ENCODE results near the gene KRT14. TPM values are rescaled to one million over a fixed set of nuclear protein-coding genes. Genes with fewer than 3 reads are reported as not detected.
"Not testable (repeated sequence)": the region's sequence is repeated elsewhere in the genome, so short reads cannot be mapped to it uniquely, and the experiment has no call there.

Gene KRT14
- total and polyA plus RNA-seq, 2 donors (not counting 3 experiments of a cell fraction or from before 2014, with no cell fraction given), result 0.12 to 0.66 TPM

- CTCF ChIA-PET, result interaction anchor here (1.6 kb wide), 1 partner anchor 41 kb away, joined by 3 read pairs; no protein-coding TSS in a partner anchor
- POLR2A ChIA-PET; H3K27ac ChIP-seq (ENCODE audit: insufficient read depth, low read depth, low read length); intact Hi-C loops (cut with micrococcal nuclease); H3K4me3 ChIP-seq (replicated peaks in 1 of 3; ENCODE audit: insufficient read depth in 1 of 3, low read depth in 1 of 3, low read length in 3 of 3); BruUV-seq (replicated peaks); FAIRE-seq; H3K27me3 ChIP-seq (ENCODE audit: control insufficient read depth in 2 of 2, insufficient read depth in 2 of 2, low read length in 2 of 2); H3K4me1 ChIP-seq (ENCODE audit: control insufficient read depth, extremely low read depth, insufficient read depth, low read length); H3K9me3 ChIP-seq (replicated peaks; ENCODE audit: control insufficient read depth, insufficient read depth, low read length); H3K79me2 ChIP-seq (ENCODE audit: control insufficient read depth, insufficient read depth, low read length); H3K9ac ChIP-seq (replicated peaks; ENCODE audit: extremely low read depth, insufficient read depth, low read length); H4K20me1 ChIP-seq (replicated peaks; ENCODE audit: control insufficient read depth, extremely low read depth, insufficient read depth, low read length); H3K9me1 ChIP-seq (replicated peaks; ENCODE audit: control insufficient read depth, extremely low read depth, insufficient read depth, low read length); DNase-seq (ENCODE audit: low read depth, low spot score); H3K36me3 ChIP-seq (ENCODE audit: control insufficient read depth in 2 of 2, extremely low read depth in 1 of 2, insufficient read depth in 2 of 2, low read length in 2 of 2); H2AFZ ChIP-seq (ENCODE audit: low read depth, low read length); H3K4me2 ChIP-seq (ENCODE audit: insufficient read depth, low read length); dilution Hi-C loops (cut with MboI; ENCODE audit: extremely low pct_ligation_motif_present, low sequenced_read_pairs): not testable (repeated sequence)
Measured at GRCh38 chr17:41621435-41621817, 34.7 kb upstream of the KRT14 start.

- BruUV-seq (replicated peaks), result no TSS peak
- intact Hi-C loops (cut with micrococcal nuclease), result no loop called here
- POLR2A ChIA-PET, result no interaction called here
- Histone ChIP-seq H3K27ac (ENCODE audit: insufficient read depth, low read depth, low read length) (no peak overlapping the region), H3K9me1 (replicated peaks; ENCODE audit: control insufficient read depth, extremely low read depth, insufficient read depth, low read length) (no peaks in the 10 kb centered on the region), H3K36me3 (ENCODE audit: control insufficient read depth in 2 of 2, extremely low read depth in 1 of 2, insufficient read depth in 2 of 2, low read length in 2 of 2) (no peaks in the 10 kb centered on the region), H3K9me3 (replicated peaks; ENCODE audit: control insufficient read depth, insufficient read depth, low read length) (no peaks in the 10 kb centered on the region), H3K27me3 (ENCODE audit: control insufficient read depth in 2 of 2, insufficient read depth in 2 of 2, low read length in 2 of 2) (no peaks in the 10 kb centered on the region), H3K79me2 (ENCODE audit: control insufficient read depth, insufficient read depth, low read length) (no peaks in the 10 kb centered on the region), H4K20me1 (replicated peaks; ENCODE audit: control insufficient read depth, extremely low read depth, insufficient read depth, low read length) (no peaks in the 10 kb centered on the region), H3K4me3 (replicated peaks in 1 of 3; ENCODE audit: insufficient read depth in 1 of 3, low read depth in 1 of 3, low read length in 3 of 3) (no peak overlapping the region), H3K4me1 (ENCODE audit: control insufficient read depth, extremely low read depth, insufficient read depth, low read length) (no peaks in the 10 kb centered on the region), H3K9ac (replicated peaks; ENCODE audit: extremely low read depth, insufficient read depth, low read length) (no peak overlapping the region), H3K4me2 (ENCODE audit: insufficient read depth, low read length) (no peak overlapping the region), H2AFZ (ENCODE audit: low read depth, low read length) (no peak overlapping the region)
- CTCF ChIA-PET, result interaction anchor here (1.0 to 1.6 kb wide), 3 partner anchors 28 to 72 kb away, joined by 3 to 5 read pairs (median 3); no protein-coding TSS in a partner anchor
- TF ChIP-seq JUN (IDR thresholded peaks at IDR 0.05; ENCODE audit: borderline replicate concordance, insufficient read depth, insufficient read length, low read depth) (no peak), MAX (IDR thresholded peaks at IDR 0.05; ENCODE audit: insufficient read depth, insufficient read length) (no peak), EZH2 (IDR thresholded peaks at IDR 0.05; ENCODE audit: borderline replicate concordance, low read depth, low read length, severe bottlenecking) (no peak), FOS (IDR thresholded peaks at IDR 0.05; ENCODE audit: borderline replicate concordance, insufficient read depth, low read length) (no peak), GATA2 (IDR thresholded peaks at IDR 0.05; ENCODE audit: insufficient read depth, insufficient read length, low read depth, low read length) (no peak), CTCF (IDR thresholded peaks at IDR 0.05; ENCODE audit: extremely low read depth in 1 of 2, insufficient read depth in 1 of 2, low read depth in 1 of 2, low read length in 2 of 2) (no peak), MYC (IDR thresholded peaks at IDR 0.05; ENCODE audit: low read depth, low read length) (no peak), POLR2AphosphoS5 (IDR thresholded peaks at IDR 0.05; ENCODE audit: insufficient read depth, low read depth, low read length) (no peak), POLR2A (IDR thresholded peaks at IDR 0.05; ENCODE audit: low read depth, low read length) (no peak)
- FAIRE-seq (no peak), DNase-seq (ENCODE audit: low read depth, low spot score) (no peak)
- dilution Hi-C loops (cut with MboI; ENCODE audit: extremely low pct_ligation_motif_present, low sequenced_read_pairs), result no loop called here
Measured at GRCh38 chr17:41620583-41621434, 34.1 kb upstream of the KRT14 start.

Measured in endothelial cell of umbilical vein (primary cell).